Esophagus squamous epithelium (tissue), 4 donors: Measurements from ENCODE around the gene KCNN4.

Source experiments
- POLR2A ChIP-seq, 4 donors: fragments of 450-650 bp; IDR thresholded peaks; one replicate each; pipeline ENCODE4 v1.6.1; 2017; ENCODE audit warnings: antibody characterized with exemption in 4 of 4, mild to moderate bottlenecking in 4 of 4, moderate library complexity in 3 of 4
- TF ChIP-seq, protein P1 (sequence below), 6 experiments: fragments of 450-650 bp in 4 of 6; fragments of 200-600 bp in 2 of 6; sonication (generic) in 2 of 6; IDR thresholded peaks; one replicate each; pipeline ENCODE4 v1.5.1; 2016 to 2019; ENCODE audit warnings: antibody characterized with exemption in 6 of 6, mild to moderate bottlenecking in 4 of 6, moderate library complexity in 4 of 6

DNA sequence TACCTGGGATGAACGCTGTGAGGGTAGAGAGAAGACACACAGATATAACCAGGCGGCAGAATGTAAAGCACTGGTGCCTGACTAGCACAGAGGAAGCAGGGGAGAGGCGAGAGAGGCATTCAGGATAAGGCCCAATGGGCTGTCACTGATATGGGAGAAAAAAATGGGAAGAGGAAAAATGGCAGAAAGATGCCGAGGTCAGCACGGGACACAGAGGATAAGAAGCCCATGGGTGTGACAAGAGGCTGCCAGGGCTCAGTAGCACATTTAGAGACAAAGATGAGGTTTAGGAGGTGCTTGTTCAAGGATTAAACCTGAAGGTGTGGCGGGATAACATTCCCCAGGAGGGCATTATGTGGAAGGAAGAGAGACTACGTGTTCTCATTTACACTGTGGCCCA, 31.6 kb downstream of the KCNN4 start:
- TF ChIP-seq, protein P1, sequence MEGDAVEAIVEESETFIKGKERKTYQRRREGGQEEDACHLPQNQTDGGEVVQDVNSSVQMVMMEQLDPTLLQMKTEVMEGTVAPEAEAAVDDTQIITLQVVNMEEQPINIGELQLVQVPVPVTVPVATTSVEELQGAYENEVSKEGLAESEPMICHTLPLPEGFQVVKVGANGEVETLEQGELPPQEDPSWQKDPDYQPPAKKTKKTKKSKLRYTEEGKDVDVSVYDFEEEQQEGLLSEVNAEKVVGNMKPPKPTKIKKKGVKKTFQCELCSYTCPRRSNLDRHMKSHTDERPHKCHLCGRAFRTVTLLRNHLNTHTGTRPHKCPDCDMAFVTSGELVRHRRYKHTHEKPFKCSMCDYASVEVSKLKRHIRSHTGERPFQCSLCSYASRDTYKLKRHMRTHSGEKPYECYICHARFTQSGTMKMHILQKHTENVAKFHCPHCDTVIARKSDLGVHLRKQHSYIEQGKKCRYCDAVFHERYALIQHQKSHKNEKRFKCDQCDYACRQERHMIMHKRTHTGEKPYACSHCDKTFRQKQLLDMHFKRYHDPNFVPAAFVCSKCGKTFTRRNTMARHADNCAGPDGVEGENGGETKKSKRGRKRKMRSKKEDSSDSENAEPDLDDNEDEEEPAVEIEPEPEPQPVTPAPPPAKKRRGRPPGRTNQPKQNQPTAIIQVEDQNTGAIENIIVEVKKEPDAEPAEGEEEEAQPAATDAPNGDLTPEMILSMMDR (IDR thresholded peaks at IDR 0.05), result no peak
- no peak for TF ChIP-seq POLR2A (IDR thresholded peaks at IDR 0.05)
